SU-DHL-6 (cell line): ENCODE measurements around the gene FCN2.

Source experiments
- H2AFZ ChIP-seq: fragments of 200-600 bp; sonication (generic); 2 replicates; pipeline ENCODE4 v1.6.1; 2014; ENCODE audit warnings: low read depth, mild to moderate bottlenecking, moderate library complexity, mixed read lengths, antibody characterized with exemption, low read length; ENCODE audit not compliant: severe bottlenecking
- H3F3A ChIP-seq: fragments of 200-600 bp; shearing (Covaris generic); 2 replicates; pipeline ENCODE4 v1.6.0; 2016; ENCODE audit warnings: antibody characterized with exemption, mild to moderate bottlenecking; ENCODE audit not compliant: insufficient read depth
- H3K27ac ChIP-seq: fragments of 200-600 bp; sonication (generic); 2 replicates; pipeline ENCODE4 v1.5.1; 2016; ENCODE audit warnings: low read depth, mild to moderate bottlenecking, low read length, moderate library complexity, mixed read lengths
- H3K27me3 ChIP-seq: fragments of 200-600 bp; sonication (generic), shearing (Covaris generic); 2 replicates; pipeline ENCODE4 v1.6.0; 2014; ENCODE audit warnings: mild to moderate bottlenecking, low read length
- H3K36me3 ChIP-seq: fragments of 200-600 bp; sonication (generic); 2 replicates; pipeline ENCODE4 v1.6.1; 2014; ENCODE audit warnings: mild to moderate bottlenecking, low read length, mixed read lengths
- H3K4me2 ChIP-seq: fragments of 300-600, 200-600 bp; shearing (Covaris generic), sonication (generic); 2 replicates; pipeline ENCODE4 v1.6.0; 2014; ENCODE audit warnings: low read length, low read depth, mild to moderate bottlenecking; ENCODE audit not compliant: poor library complexity, severe bottlenecking
- H3K4me3 ChIP-seq: fragments of 200-600 bp; sonication (generic); 2 replicates; pipeline ENCODE4 v1.5.1; 2014; ENCODE audit warnings: antibody characterized with exemption, low read length, mild to moderate bottlenecking, mixed read lengths; ENCODE audit not compliant: insufficient read depth, poor library complexity, severe bottlenecking
- H3K79me2 ChIP-seq: fragments of 200-600 bp; sonication (generic); 2 replicates; pipeline ENCODE4 v1.6.1; 2014; ENCODE audit warnings: mild to moderate bottlenecking, low read length, moderate library complexity; ENCODE audit not compliant: insufficient read depth
- H3K9ac ChIP-seq: fragments of 200-600 bp; sonication (generic); 2 replicates; pipeline ENCODE4 v1.7.0; 2014; ENCODE audit warnings: mild to moderate bottlenecking, low read length
- H3K9me2 ChIP-seq: fragments of 200-600 bp; sonication (generic); replicated peaks from 2 replicates; pipeline ENCODE4 v1.6.1; 2014; ENCODE audit warnings: low read length; ENCODE audit not compliant: insufficient read depth
- H3K9me3 ChIP-seq: fragments of 200-600 bp; sonication (generic); 2 replicates; pipeline ENCODE4 v1.6.1; 2014; ENCODE audit warnings: low read length, mixed read lengths; ENCODE audit not compliant: insufficient read depth
- H4K20me1 ChIP-seq: fragments of 200-600 bp; sonication (generic); 2 replicates; pipeline ENCODE4 v1.6.1; 2014; ENCODE audit warnings: low read depth, mild to moderate bottlenecking, antibody characterized with exemption, low read length, moderate library complexity, mixed read lengths
- EZH2phosphoT487 ChIP-seq: fragments of 200-600 bp; sonication (generic), shearing (Covaris generic); conservative IDR thresholded peaks from 2 replicates; pipeline ENCODE4 v1.6.1; 2018; ENCODE audit warnings: mild to moderate bottlenecking, antibody characterized with exemption, low read length, moderate library complexity, mixed read lengths
- TF ChIP-seq, protein P1 (sequence below): fragments of 200-600 bp; sonication (generic); IDR thresholded peaks from one replicate; pipeline ENCODE4 v1.5.1; 2017; ENCODE audit warnings: antibody characterized with exemption, mild to moderate bottlenecking, low read length, moderate library complexity; ENCODE audit not compliant: insufficient read depth, poor library complexity, severe bottlenecking

Gene FCN2

GRCh38 chr9:134847138-134847537, 33.5 kb upstream of the FCN2 start:
- no peak overlapping the region for H3K27ac ChIP-seq
- no peaks in the 10 kb centered on the region for H3K79me2 ChIP-seq
- H3K4me3 ChIP-seq = no peak overlapping the region
- no peaks in the 10 kb centered on the region for H3F3A ChIP-seq
- H2AFZ ChIP-seq = no peak overlapping the region
- no peaks in the 10 kb centered on the region for H3K27me3 ChIP-seq
- peaks cover 15% of the 10 kb centered on the region; the same call in 1 of the 2 replicates for H3K9me3 ChIP-seq
- no peak overlapping the region for H3K4me2 ChIP-seq
- no peaks in the 10 kb centered on the region for H3K36me3 ChIP-seq
- no peak overlapping the region for H3K9ac ChIP-seq
- H4K20me1 ChIP-seq = no peaks in the 10 kb centered on the region
- H3K9me2 ChIP-seq = no peaks in the 10 kb centered on the region
- no peak for TF ChIP-seq EZH2phosphoT487
- TF ChIP-seq, protein P1, sequence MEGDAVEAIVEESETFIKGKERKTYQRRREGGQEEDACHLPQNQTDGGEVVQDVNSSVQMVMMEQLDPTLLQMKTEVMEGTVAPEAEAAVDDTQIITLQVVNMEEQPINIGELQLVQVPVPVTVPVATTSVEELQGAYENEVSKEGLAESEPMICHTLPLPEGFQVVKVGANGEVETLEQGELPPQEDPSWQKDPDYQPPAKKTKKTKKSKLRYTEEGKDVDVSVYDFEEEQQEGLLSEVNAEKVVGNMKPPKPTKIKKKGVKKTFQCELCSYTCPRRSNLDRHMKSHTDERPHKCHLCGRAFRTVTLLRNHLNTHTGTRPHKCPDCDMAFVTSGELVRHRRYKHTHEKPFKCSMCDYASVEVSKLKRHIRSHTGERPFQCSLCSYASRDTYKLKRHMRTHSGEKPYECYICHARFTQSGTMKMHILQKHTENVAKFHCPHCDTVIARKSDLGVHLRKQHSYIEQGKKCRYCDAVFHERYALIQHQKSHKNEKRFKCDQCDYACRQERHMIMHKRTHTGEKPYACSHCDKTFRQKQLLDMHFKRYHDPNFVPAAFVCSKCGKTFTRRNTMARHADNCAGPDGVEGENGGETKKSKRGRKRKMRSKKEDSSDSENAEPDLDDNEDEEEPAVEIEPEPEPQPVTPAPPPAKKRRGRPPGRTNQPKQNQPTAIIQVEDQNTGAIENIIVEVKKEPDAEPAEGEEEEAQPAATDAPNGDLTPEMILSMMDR = no peak

DNA sequence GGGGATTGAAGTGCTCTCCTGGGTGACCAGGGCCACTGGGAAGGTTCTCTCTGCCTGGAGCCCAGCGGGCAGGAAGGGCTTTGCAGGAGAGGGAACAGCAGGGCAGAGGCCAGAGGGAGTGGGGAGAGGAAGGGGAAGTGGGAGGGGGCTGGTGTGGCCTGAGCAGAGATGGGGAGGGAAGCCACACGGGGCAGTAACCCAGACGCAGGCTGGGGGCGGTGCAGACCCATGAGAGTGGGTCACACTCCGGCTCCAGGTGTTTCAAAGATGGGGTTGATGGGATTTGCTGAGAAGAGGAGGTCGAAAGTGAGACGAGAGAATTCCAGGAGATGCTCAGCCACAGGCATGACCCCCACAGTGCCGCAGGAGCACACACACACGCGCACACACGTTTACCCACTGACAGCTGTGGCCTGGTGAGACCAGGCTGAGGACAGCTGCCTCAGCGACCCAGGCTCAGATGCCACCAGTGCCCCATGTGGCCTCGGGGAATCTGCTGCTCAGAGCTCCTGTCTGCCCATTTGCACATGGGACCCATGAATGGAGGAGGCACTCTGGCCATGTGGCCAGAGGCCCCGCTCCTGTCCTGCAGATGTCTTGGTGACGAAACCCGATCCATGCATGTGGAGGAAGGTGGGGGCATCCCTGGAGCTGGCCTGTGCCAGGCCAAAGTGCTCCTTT, 32.7 kb upstream of the FCN2 start:
- H3K4me3 ChIP-seq = no peak overlapping the region
- no peaks in the 10 kb centered on the region for H4K20me1 ChIP-seq
- H3K9me2 ChIP-seq = no peaks in the 10 kb centered on the region
- H3K27ac ChIP-seq = no peak overlapping the region
- H3K9me3 ChIP-seq = peaks cover 15% of the 10 kb centered on the region; the same call in 1 of the 2 replicates
- H3K9ac ChIP-seq = no peak overlapping the region
- H3K79me2 ChIP-seq = no peaks in the 10 kb centered on the region
- H3K36me3 ChIP-seq = no peaks in the 10 kb centered on the region
- H3K4me2 ChIP-seq = no peak overlapping the region
- H3K27me3 ChIP-seq = no peaks in the 10 kb centered on the region
- no peak overlapping the region for H2AFZ ChIP-seq
- no peaks in the 10 kb centered on the region for H3F3A ChIP-seq
- TF ChIP-seq, protein P1 = no peak
- no peak for TF ChIP-seq EZH2phosphoT487

GRCh38 chr9:134848504-134848903, 32.1 kb upstream of the FCN2 start:
- Histone ChIP-seq H3K36me3 (no peaks in the 10 kb centered on the region), H3F3A (no peaks in the 10 kb centered on the region), H4K20me1 (no peaks in the 10 kb centered on the region), H3K79me2 (no peaks in the 10 kb centered on the region), H3K4me3 (no peak overlapping the region), H3K27me3 (no peaks in the 10 kb centered on the region), H3K9ac (no peak overlapping the region), H2AFZ (no peak overlapping the region), H3K9me2 (no peaks in the 10 kb centered on the region), H3K27ac (no peak overlapping the region), H3K4me2 (no peak overlapping the region), H3K9me3 (peaks cover 15% of the 10 kb centered on the region; the same call in 1 of the 2 replicates)
- TF ChIP-seq EZH2phosphoT487 = no peak
- TF ChIP-seq, protein P1 = no peak
